ENCODE data around the gene APOBEC3G. TPM values are rescaled to one million over a fixed set of nuclear protein-coding genes. Genes with fewer than 3 reads are reported as not detected.
"Not testable (repeated sequence)": the region's sequence is repeated elsewhere in the genome, so short reads cannot be mapped to it uniquely, and the experiment has no call there.

APOBEC3G gene
- total and polyA plus RNA-seq, 2 experiments from 2014 or later: 2.1 to 3.3 TPM

DNA sequence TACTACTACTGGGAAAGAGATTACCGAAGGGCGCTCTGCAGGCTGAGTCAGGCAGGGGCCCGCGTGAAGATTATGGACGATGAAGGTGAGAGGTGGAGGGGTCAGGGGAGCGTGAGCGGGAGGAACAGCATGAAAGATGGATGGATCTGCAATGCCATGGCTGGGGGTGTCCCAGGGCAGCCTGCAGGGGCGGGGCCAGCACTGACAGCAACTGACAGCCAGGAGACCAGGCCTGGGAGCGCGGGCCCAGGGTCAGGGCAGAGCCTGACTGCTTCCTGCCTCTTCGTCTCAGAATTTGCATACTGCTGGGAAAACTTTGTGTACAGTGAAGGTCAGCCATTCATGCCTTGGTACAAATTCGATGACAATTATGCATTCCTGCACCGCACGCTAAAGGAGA lies 31.9 kb upstream of the APOBEC3G start:
- peaks cover 16% of the 10 kb centered on the region for H3K27me3 Mint-ChIP-seq (ENCODE audit: insufficient read depth, low read depth, poor library complexity)
- H3K4me2 ChIP-seq: not testable (repeated sequence)
- H3K4me1 Mint-ChIP-seq: peaks cover 55% of the 10 kb centered on the region

DNA sequence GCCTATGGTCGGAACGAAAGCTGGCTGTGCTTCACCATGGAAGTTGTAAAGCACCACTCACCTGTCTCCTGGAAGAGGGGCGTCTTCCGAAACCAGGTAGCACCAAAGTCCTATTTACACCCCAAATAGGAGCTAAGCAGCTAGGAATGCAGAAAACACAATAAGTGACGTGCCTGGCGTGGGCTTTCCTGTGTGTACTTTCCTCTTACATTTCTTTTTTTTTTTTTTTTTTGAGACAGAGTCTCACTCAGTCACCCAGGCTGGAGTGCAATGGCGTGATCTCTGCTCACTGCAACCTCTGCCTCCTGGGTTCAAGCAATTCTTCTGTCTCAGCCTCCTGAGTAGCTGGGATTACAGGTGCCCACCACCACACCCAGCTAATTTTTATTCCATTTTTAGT lies 27.6 kb upstream of the APOBEC3G start:
- H3K4me3 Mint-ChIP-seq: not testable (repeated sequence)

More for the DNA sequence above, 31.9 kb upstream of the APOBEC3G start:
- H3K9me3 Mint-ChIP-seq; H3K9me2 ChIP-seq (ENCODE audit: insufficient read depth); H2AFZ ChIP-seq; H3K4me3 ChIP-seq; H3K4me3 Mint-ChIP-seq; ATAC-seq; H3K27ac ChIP-seq (ENCODE audit: low read depth); H3K36me3 ChIP-seq (ENCODE audit: insufficient read depth); H4K20me1 ChIP-seq (replicated peaks; ENCODE audit: insufficient read depth); H3K27me3 ChIP-seq (ENCODE audit: insufficient read depth); H3K79me2 ChIP-seq (replicated peaks; ENCODE audit: insufficient read depth); H3K27ac Mint-ChIP-seq; DNase-seq (ENCODE audit: low spot score): not testable (repeated sequence)
- Histone ChIP-seq H3K4me1 (ENCODE audit: insufficient read depth) (peaks cover 43% of the 10 kb centered on the region), H3F3A (replicated peaks; ENCODE audit: low read depth) (peaks cover 14% of the 10 kb centered on the region; the same call in 1 of the 2 replicates)
- peaks cover 10% of the 10 kb centered on the region; the same call in 2 of the 3 replicates for H3K36me3 Mint-ChIP-seq (ENCODE audit: low read depth)

DNA sequence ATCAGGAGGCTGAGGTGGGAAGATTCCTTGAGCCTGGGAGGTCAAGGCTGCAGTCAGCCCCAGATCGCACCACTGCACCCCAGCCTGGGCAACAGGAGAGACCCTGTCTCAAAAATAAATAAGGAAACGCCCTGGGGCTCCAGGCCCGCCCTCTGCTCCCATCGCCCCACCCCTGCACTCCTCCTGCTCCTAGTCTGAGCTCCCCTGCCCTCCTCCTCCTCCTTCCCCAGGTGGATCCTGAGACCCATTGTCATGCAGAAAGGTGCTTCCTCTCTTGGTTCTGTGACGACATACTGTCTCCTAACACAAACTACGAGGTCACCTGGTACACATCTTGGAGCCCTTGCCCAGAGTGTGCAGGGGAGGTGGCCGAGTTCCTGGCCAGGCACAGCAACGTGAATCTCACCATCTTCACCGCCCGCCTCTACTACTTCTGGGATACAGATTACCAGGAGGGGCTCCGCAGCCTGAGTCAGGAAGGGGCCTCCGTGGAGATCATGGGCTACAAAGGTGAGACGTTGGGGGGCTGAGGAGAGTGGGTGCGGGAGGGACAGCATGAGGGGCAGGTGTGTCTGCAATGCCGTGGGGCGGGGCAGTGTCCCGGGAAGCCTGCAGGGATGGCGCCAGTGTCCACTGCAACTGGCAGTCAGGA lies 25.1 kb upstream of the APOBEC3G start:
- DNase-seq (ENCODE audit: low spot score) (peak; percentile 45), ATAC-seq (peak; percentile 79)
- Mint-ChIP-seq H3K4me1 (peaks cover 37% of the 10 kb centered on the region), H3K27ac (peak overlapping the region; percentile 86; the same call in 1 of the 2 replicates)
- not testable (repeated sequence) for H3K4me3 ChIP-seq; H3K4me3 Mint-ChIP-seq; H3K36me3 Mint-ChIP-seq (ENCODE audit: low read depth); H4K20me1 ChIP-seq (replicated peaks; ENCODE audit: insufficient read depth); H3K27me3 Mint-ChIP-seq (ENCODE audit: insufficient read depth, low read depth, poor library complexity); H3K36me3 ChIP-seq (ENCODE audit: insufficient read depth); H3K27me3 ChIP-seq (ENCODE audit: insufficient read depth); H2AFZ ChIP-seq; H3K9me3 Mint-ChIP-seq; H3F3A ChIP-seq (replicated peaks; ENCODE audit: low read depth); H3K79me2 ChIP-seq (replicated peaks; ENCODE audit: insufficient read depth); H3K9me2 ChIP-seq (ENCODE audit: insufficient read depth)
- Histone ChIP-seq H3K4me2 (peak overlapping the region; percentile 52), H3K27ac (ENCODE audit: low read depth) (0 out of 2 replicates have a peak overlapping the region, but pooled peaks have one; percentile 68), H3K4me1 (ENCODE audit: insufficient read depth) (peaks cover 37% of the 10 kb centered on the region)

More for the DNA sequence above, 27.6 kb upstream of the APOBEC3G start:
- H4K20me1 ChIP-seq (replicated peaks; ENCODE audit: insufficient read depth); ATAC-seq; H3F3A ChIP-seq (replicated peaks; ENCODE audit: low read depth); H3K36me3 ChIP-seq (ENCODE audit: insufficient read depth); H2AFZ ChIP-seq; H3K9me2 ChIP-seq (ENCODE audit: insufficient read depth); DNase-seq (ENCODE audit: low spot score); H3K27ac ChIP-seq (ENCODE audit: low read depth); H3K4me2 ChIP-seq; H3K4me3 ChIP-seq; H3K36me3 Mint-ChIP-seq (ENCODE audit: low read depth); H3K27me3 ChIP-seq (ENCODE audit: insufficient read depth); H3K9me3 Mint-ChIP-seq; H3K79me2 ChIP-seq (replicated peaks; ENCODE audit: insufficient read depth); H3K27ac Mint-ChIP-seq: not testable (repeated sequence)
- Mint-ChIP-seq H3K27me3 (ENCODE audit: insufficient read depth, low read depth, poor library complexity) (peaks cover 14% of the 10 kb centered on the region), H3K4me1 (peaks cover 59% of the 10 kb centered on the region)
- H3K4me1 ChIP-seq (ENCODE audit: insufficient read depth): peaks cover 51% of the 10 kb centered on the region

DNA sequence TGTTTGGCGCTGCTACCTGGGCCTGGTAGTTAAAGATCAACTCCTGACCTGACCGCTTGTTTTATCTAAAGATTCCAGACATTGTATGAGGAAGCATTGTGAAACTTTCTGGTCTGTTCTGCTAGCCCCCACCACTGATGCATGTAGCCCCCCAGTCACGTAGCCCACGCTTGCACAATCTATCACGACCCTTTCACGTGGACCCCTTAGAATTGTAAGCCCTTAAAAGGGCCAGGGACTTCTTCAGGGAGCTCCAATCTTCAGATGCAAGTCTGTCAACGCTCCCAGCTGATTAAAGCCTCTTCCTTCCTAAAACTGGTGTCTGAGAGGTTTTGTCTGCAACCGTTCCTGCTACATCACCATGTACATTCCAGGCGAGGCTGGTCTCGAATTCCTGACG lies 21.4 kb upstream of the APOBEC3G start:
- Histone ChIP-seq H3K4me1 (ENCODE audit: insufficient read depth) (peaks cover 18% of the 10 kb centered on the region), H3K4me3 (no peak overlapping the region), H3K79me2 (replicated peaks; ENCODE audit: insufficient read depth) (no peaks in the 10 kb centered on the region), H3K27me3 (ENCODE audit: insufficient read depth) (no peaks in the 10 kb centered on the region), H4K20me1 (replicated peaks; ENCODE audit: insufficient read depth) (no peaks in the 10 kb centered on the region), H3K4me2 (no peak overlapping the region), H2AFZ (no peak overlapping the region), H3K36me3 (ENCODE audit: insufficient read depth) (no peaks in the 10 kb centered on the region), H3K9me2 (ENCODE audit: insufficient read depth) (peaks cover 4% of the 10 kb centered on the region; the same call in 1 of the 2 replicates), H3K27ac (ENCODE audit: low read depth) (no peak overlapping the region), H3F3A (replicated peaks; ENCODE audit: low read depth) (no peaks in the 10 kb centered on the region)
- Mint-ChIP-seq H3K9me3 (peaks cover 7% of the 10 kb centered on the region; the same call in 2 of the 3 replicates), H3K4me3 (no peak overlapping the region), H3K27me3 (ENCODE audit: insufficient read depth, low read depth, poor library complexity) (peaks cover 6% of the 10 kb centered on the region), H3K4me1 (peaks cover 21% of the 10 kb centered on the region), H3K36me3 (ENCODE audit: low read depth) (peaks cover 3% of the 10 kb centered on the region), H3K27ac (no peak overlapping the region)
- ATAC-seq (no peak), DNase-seq (ENCODE audit: low spot score) (no peak)
- TF ChIP-seq, protein P1, sequence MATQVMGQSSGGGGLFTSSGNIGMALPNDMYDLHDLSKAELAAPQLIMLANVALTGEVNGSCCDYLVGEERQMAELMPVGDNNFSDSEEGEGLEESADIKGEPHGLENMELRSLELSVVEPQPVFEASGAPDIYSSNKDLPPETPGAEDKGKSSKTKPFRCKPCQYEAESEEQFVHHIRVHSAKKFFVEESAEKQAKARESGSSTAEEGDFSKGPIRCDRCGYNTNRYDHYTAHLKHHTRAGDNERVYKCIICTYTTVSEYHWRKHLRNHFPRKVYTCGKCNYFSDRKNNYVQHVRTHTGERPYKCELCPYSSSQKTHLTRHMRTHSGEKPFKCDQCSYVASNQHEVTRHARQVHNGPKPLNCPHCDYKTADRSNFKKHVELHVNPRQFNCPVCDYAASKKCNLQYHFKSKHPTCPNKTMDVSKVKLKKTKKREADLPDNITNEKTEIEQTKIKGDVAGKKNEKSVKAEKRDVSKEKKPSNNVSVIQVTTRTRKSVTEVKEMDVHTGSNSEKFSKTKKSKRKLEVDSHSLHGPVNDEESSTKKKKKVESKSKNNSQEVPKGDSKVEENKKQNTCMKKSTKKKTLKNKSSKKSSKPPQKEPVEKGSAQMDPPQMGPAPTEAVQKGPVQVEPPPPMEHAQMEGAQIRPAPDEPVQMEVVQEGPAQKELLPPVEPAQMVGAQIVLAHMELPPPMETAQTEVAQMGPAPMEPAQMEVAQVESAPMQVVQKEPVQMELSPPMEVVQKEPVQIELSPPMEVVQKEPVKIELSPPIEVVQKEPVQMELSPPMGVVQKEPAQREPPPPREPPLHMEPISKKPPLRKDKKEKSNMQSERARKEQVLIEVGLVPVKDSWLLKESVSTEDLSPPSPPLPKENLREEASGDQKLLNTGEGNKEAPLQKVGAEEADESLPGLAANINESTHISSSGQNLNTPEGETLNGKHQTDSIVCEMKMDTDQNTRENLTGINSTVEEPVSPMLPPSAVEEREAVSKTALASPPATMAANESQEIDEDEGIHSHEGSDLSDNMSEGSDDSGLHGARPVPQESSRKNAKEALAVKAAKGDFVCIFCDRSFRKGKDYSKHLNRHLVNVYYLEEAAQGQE (IDR thresholded peaks at IDR 0.05; ENCODE audit: unreplicated experiment): no peak
- TF ChIP-seq ZNF331 (CRISPR knock-in tag; IDR thresholded peaks at IDR 0.05; ENCODE audit: low read depth) (no peak), STAT1 (IDR thresholded peaks at IDR 0.05; ENCODE audit: unreplicated experiment) (no peak), EZH2phosphoT487 (IDR thresholded peaks at IDR 0.05; ENCODE audit: unreplicated experiment) (no peak), JUNB (IDR thresholded peaks at IDR 0.05; ENCODE audit: unreplicated experiment) (no peak)
